ENCODE results near the gene KRTAP4-6. TPM values are rescaled to one million over a fixed set of nuclear protein-coding genes. Genes with fewer than 3 reads are reported as not detected.
A peak's percentile ranks its signal among the peaks of the same experiment; 100 is the strongest.
"Not testable (repeated sequence)": the region's sequence is repeated elsewhere in the genome, so short reads cannot be mapped to it uniquely, and the experiment has no call there.

Gene KRTAP4-6
- total and polyA plus RNA-seq, 8 donors = not detected

DNA sequence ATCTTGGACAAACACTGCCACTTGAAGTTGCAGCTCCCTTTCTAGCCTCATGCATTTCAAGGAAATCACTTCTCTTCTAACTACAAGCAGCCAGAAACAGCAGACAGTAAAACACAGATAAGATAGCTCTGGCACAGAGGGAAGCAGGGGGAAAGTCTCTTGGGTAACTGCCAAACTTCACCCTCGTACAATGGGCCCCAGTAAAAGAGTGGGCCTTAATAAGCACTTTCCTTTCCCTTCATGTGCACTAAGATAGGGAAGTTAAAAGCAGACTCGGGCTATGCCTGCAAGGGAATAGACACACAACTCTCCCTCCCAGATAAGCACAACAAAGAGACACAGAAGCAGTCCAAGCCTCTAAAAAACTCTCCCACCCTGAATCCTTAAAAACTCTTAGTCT lies 13.5 kb upstream of the KRTAP4-6 start:
- intact Hi-C loops (cut with DNase I) = no loop called here
- H3K4me1 ChIP-seq = no peaks in the 10 kb centered on the region
- TF ChIP-seq, protein P1, sequence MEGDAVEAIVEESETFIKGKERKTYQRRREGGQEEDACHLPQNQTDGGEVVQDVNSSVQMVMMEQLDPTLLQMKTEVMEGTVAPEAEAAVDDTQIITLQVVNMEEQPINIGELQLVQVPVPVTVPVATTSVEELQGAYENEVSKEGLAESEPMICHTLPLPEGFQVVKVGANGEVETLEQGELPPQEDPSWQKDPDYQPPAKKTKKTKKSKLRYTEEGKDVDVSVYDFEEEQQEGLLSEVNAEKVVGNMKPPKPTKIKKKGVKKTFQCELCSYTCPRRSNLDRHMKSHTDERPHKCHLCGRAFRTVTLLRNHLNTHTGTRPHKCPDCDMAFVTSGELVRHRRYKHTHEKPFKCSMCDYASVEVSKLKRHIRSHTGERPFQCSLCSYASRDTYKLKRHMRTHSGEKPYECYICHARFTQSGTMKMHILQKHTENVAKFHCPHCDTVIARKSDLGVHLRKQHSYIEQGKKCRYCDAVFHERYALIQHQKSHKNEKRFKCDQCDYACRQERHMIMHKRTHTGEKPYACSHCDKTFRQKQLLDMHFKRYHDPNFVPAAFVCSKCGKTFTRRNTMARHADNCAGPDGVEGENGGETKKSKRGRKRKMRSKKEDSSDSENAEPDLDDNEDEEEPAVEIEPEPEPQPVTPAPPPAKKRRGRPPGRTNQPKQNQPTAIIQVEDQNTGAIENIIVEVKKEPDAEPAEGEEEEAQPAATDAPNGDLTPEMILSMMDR (IDR thresholded peaks at IDR 0.05) = no peak
- H3K27me3 ChIP-seq = no peaks in the 10 kb centered on the region
- no peaks in the 10 kb centered on the region for H3K9me3 ChIP-seq
- 20 to 21% methylated on average over 2 of the region's 2 CpGs for WGBS, 2 donors
- FAIRE-seq = no peak
- H3K36me3 ChIP-seq = no peaks in the 10 kb centered on the region
- H3K27ac ChIP-seq = no peak overlapping the region
- no peak for DNase-seq
- ATAC-seq = no peak
- H3K4me3 ChIP-seq = no peak overlapping the region

DNA sequence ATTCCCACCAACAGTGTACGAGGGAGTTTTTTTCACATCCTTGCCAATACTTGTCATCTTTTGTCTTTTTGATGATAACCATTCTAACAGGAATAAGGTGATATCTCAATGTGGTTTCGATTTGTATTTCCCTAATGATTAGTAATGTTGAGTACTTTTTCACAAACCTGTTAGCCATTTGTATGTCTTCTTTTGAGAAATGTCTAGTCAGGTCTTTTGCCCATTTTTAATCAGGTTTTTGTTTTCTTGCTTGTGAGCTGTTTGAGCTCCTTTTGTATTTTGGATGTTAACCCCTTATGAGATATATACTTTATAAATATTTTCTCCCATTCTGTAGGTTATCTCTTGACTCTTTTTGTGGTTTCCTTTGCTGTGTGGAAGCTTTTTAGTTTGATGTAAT lies 11.2 kb upstream of the KRTAP4-6 start:
- 45 to 62% methylated on average over 2 of the region's 2 CpGs for WGBS, 2 donors
- Histone ChIP-seq H3K4me1 (no peaks in the 10 kb centered on the region), H3K36me3 (no peaks in the 10 kb centered on the region), H3K4me3 (no peak overlapping the region), H3K27ac (no peak overlapping the region), H3K27me3 (no peaks in the 10 kb centered on the region), H3K9me3 (no peaks in the 10 kb centered on the region)
- DNase-seq (no peak), FAIRE-seq (no peak), ATAC-seq (no peak)
- intact Hi-C loops (cut with DNase I) = no loop called here
- TF ChIP-seq, protein P1 (IDR thresholded peaks at IDR 0.05) = no peak

GRCh38 chr17:41150026-41150425 lies 9.7 kb upstream of the KRTAP4-6 start:
- WGBS, 2 donors = 78 to 89% methylated on average over 4 of the region's 4 CpGs

DNA sequence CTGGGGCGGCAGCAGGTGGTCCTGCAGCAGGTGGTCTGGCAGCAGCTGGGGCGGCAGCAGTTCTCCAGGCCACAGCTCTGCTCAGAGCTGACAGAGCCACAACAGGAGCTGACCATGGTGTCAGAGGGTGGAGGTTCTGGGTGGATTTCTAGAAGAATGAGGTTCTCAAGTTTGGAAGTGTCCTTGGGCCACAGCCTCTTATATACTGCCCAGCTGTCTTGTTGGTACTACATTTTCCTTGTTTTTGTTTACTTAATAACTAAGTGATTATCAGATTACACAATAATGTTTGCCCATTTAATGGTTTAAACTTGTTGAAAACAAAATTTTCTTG lies 9.3 kb upstream of the KRTAP4-6 start, which contains the start of gene KRTAP4-5:
Gene KRTAP4-5, minus strand, starts transcription at position 174 of the 334 bp plus-strand sequence. Its CDS starts 58 bp downstream, at position 116.
- Histone ChIP-seq H3K27me3 (no peaks in the 10 kb centered on the region), H3K36me3 (no peaks in the 10 kb centered on the region), H3K9me3 (no peaks in the 10 kb centered on the region), H3K4me1 (no peaks in the 10 kb centered on the region), H3K27ac (no peak within 1 kb of the TSS), H3K4me3 (no peak within 1 kb of the TSS)
- FAIRE-seq (no peak), ATAC-seq (no peak), DNase-seq (no peak)
- WGBS, 2 donors = 55 to 59% methylated on average over 2 of the region's 2 CpGs
- TF ChIP-seq, protein P1 (IDR thresholded peaks at IDR 0.05) = no peak
- intact Hi-C loops (cut with DNase I) = no loop called here

More at GRCh38 chr17:41150026-41150425, 9.7 kb upstream of the KRTAP4-6 start:
- Histone ChIP-seq H3K27ac (no peak overlapping the region), H3K9me3 (no peaks in the 10 kb centered on the region), H3K4me3 (no peak overlapping the region), H3K36me3 (no peaks in the 10 kb centered on the region), H3K4me1 (no peaks in the 10 kb centered on the region), H3K27me3 (no peaks in the 10 kb centered on the region)
- TF ChIP-seq, protein P1 (IDR thresholded peaks at IDR 0.05) = no peak
- ATAC-seq = no peak
- no peak for DNase-seq
- no peak for FAIRE-seq
- intact Hi-C loops (cut with DNase I) = no loop called here

DNA sequence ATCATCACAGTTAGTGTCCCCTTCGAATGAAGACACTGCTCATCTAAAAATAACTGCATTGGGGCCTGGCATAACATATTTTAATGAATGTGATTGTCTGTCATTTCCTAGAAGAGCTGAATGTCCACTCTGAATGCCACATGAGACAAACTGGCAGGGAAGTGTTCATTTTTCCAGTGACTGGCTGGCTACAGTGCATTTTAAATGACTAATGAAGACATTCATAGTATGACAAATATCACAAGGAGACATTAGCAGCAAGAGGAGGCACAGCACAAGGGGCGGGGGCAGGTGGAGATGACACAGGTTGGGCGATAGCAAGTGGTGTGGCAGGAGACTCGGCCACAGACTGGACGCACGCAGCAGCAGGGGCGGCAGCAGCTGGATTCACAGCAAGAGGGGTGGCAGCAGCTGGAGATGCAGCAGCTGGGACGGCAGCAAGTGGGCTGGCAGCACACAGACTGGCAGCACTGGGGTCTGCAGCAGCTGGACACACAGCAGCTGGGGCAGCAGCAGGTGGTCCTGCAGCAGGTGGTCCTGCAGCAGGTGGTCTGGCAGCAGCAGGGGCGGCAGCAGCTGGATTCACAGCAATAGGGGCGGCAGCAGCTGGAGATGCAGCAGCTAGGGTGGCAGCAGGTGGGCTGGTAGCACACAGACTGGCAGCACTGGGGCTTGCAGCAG lies 8.8 kb upstream of the KRTAP4-6 start:
- intact Hi-C loops (cut with DNase I); H3K36me3 ChIP-seq; H3K27ac ChIP-seq; H3K4me3 ChIP-seq; H3K27me3 ChIP-seq; FAIRE-seq; H3K4me1 ChIP-seq; H3K9me3 ChIP-seq: not testable (repeated sequence)
- ATAC-seq = peak in 2 of 4 donors; percentile 49 to 65
- peak in 1 of 6 donors; percentile 30 for DNase-seq
- 63 to 65% methylated on average over 10 of the region's 10 CpGs for WGBS, 2 donors
